Cardiac fibroblast (primary cell): Measurements from ENCODE around the gene SPECC1.
"Not testable (repeated sequence)": the region's sequence is repeated elsewhere in the genome, so short reads cannot be mapped to it uniquely, and the experiment has no call there.

Experiments
- DNase-seq, 2 donors: peaks; one replicate each; pipeline versions ENCODE4 v3.0.0 to v3.0.0-alpha.2; 2010; ENCODE audit warnings: low read depth in 2 of 2
- H3K4me3 ChIP-seq, 2 donors: replicated peaks in 1 of 2; 1 replicate in 1 of 2; 2 replicates in 1 of 2; pipeline ENCODE4 v1.5.1; 2011; ENCODE audit warnings: low read depth in 2 of 2, low read length in 2 of 2, mild to moderate bottlenecking in 2 of 2, moderate library complexity in 1 of 2
- CTCF ChIP-seq: IDR thresholded peaks from one replicate; pipeline ENCODE4 v1.5.1; 2011; ENCODE audit warnings: low read depth, mild to moderate bottlenecking, low read length, inconsistent platforms

Gene SPECC1

GRCh38 chr17:20257008-20257407, 247.8 kb downstream of the SPECC1 start:
- H3K4me3 ChIP-seq: no peak overlapping the region
- no peak for DNase-seq
- no peak for TF ChIP-seq CTCF

- no peak for DNase-seq
- no peak for TF ChIP-seq CTCF
Measured at GRCh38 chr17:20257798-20258197, 248.6 kb downstream of the SPECC1 start.

GRCh38 chr17:20259668-20260067, 250.5 kb downstream of the SPECC1 start:
- TF ChIP-seq CTCF: no peak
- H3K4me3 ChIP-seq: no peak overlapping the region
- DNase-seq: no peak

More at GRCh38 chr17:20257798-20258197, 248.6 kb downstream of the SPECC1 start:
- H3K4me3 ChIP-seq: no peak overlapping the region

GRCh38 chr17:20260268-20260667, 251.1 kb downstream of the SPECC1 start:
- H3K4me3 ChIP-seq: no peak overlapping the region
- TF ChIP-seq CTCF: no peak
- DNase-seq: no peak

GRCh38 chr17:20262226-20263114, 253.3 kb downstream of the SPECC1 start:
- H3K4me3 ChIP-seq: no peak overlapping the region
- TF ChIP-seq CTCF: no peak
- DNase-seq: no peak

GRCh38 chr17:20263115-20263433, 253.9 kb downstream of the SPECC1 start:
- DNase-seq: not testable (repeated sequence)

GRCh38 chr17:20263595-20263994, 254.4 kb downstream of the SPECC1 start:
- H3K4me3 ChIP-seq: no peak overlapping the region
- peak; percentile 9 to 79 for DNase-seq
- no peak for TF ChIP-seq CTCF

More at GRCh38 chr17:20263115-20263433, 253.9 kb downstream of the SPECC1 start:
- not testable (repeated sequence) for H3K4me3 ChIP-seq
